ENCODE results near the gene PLA2G12A. TPM values are rescaled to one million over a fixed set of nuclear protein-coding genes. Genes with fewer than 3 reads are reported as not detected.
A peak's percentile ranks its signal among the peaks of the same experiment; 100 is the strongest.

The PLA2G12A gene
- total and polyA plus RNA-seq, 9 of the 15 experiments (the other 6 are each of a cell fraction or from before 2014, with no cell fraction given), result 24.2 to 226 (median 80.5) TPM

DNA sequence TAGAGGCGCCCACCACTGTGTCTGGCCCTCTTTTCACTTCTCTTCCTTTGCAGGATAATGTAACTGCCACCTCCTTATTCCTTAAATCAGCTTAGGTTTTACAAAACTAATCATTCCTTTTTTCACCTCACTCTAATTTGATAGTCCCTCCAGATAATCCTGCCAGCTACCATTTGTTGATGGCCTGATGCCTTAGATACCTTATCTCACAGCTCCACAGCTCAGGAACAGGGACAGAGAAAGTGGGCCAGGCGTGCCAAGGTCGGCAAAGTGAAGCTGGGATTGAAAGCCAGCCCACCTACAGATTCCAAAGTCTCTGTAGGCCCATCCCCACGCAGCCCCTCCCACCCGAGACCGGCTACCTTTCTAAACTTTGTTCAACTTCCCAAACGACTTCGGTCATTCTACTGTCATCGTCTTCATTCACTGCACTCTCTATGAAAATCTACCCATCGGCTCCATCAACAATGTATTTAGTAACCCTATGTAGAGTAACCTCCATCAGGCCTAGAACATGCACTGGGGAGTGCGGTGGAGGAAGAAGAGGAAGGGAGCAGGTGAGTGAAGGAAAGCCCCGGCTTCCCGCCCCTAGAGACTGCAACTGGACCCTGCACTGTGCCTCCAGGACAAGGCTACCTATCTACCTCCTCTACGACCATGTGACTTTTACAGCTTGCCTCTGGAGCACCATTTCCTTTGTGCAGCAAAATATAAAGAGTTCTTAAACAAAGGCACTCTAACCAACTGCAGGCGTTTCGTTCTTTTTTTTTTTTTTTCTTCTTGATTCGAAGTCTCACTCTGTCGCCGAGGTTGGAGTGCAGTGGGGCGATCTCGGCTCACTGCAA is 28.1 kb downstream of the PLA2G12A start (continued):
- no peak for TF ChIP-seq EHMT2 (IDR thresholded peaks at IDR 0.05)
- no peak for TF ChIP-seq ZNF12 (CRISPR knock-in tag; IDR thresholded peaks at IDR 0.05)
- TF ChIP-seq E2F6 (IDR thresholded peaks at IDR 0.05; ENCODE audit: borderline replicate concordance in 1 of 2, extremely low read depth in 1 of 2, insufficient read depth in 1 of 2, insufficient read length in 1 of 2, low read depth in 1 of 2, low read length in 1 of 2, poor library complexity in 1 of 2, severe bottlenecking in 1 of 2), result peak in 1 of 2 experiments; percentile 46
- no peak for TF ChIP-seq NR0B1 (IDR thresholded peaks at IDR 0.05; ENCODE audit: partially characterized antibody)
- TF ChIP-seq BDP1 (IDR thresholded peaks at IDR 0.05; ENCODE audit: insufficient read depth, insufficient read length), result no peak
- TF ChIP-seq KHSRP (IDR thresholded peaks at IDR 0.05), result no peak
- peak; percentile 16 for TF ChIP-seq MEIS2 (IDR thresholded peaks at IDR 0.05; ENCODE audit: partially characterized antibody)
- TF ChIP-seq ARID1B (IDR thresholded peaks at IDR 0.05), result peak; percentile 75
- TF ChIP-seq, protein P1, sequence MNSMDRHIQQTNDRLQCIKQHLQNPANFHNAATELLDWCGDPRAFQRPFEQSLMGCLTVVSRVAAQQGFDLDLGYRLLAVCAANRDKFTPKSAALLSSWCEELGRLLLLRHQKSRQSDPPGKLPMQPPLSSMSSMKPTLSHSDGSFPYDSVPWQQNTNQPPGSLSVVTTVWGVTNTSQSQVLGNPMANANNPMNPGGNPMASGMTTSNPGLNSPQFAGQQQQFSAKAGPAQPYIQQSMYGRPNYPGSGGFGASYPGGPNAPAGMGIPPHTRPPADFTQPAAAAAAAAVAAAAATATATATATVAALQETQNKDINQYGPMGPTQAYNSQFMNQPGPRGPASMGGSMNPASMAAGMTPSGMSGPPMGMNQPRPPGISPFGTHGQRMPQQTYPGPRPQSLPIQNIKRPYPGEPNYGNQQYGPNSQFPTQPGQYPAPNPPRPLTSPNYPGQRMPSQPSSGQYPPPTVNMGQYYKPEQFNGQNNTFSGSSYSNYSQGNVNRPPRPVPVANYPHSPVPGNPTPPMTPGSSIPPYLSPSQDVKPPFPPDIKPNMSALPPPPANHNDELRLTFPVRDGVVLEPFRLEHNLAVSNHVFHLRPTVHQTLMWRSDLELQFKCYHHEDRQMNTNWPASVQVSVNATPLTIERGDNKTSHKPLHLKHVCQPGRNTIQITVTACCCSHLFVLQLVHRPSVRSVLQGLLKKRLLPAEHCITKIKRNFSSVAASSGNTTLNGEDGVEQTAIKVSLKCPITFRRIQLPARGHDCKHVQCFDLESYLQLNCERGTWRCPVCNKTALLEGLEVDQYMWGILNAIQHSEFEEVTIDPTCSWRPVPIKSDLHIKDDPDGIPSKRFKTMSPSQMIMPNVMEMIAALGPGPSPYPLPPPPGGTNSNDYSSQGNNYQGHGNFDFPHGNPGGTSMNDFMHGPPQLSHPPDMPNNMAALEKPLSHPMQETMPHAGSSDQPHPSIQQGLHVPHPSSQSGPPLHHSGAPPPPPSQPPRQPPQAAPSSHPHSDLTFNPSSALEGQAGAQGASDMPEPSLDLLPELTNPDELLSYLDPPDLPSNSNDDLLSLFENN (IDR thresholded peaks at IDR 0.05; ENCODE audit: low read depth in 2 of 2, low read length in 2 of 2), result 0 out of 4 replicates have a peak, but pooled peaks of 1 of the 2 experiments have one; percentile 28
- TF ChIP-seq NCOR1 (IDR thresholded peaks at IDR 0.05), result peak; percentile 50; the same call in 1 of the 2 replicates
- TF ChIP-seq CBFA2T3 (IDR thresholded peaks at IDR 0.05), result peak; percentile 74
- no peak for TF ChIP-seq KLF10 (CRISPR knock-in tag; IDR thresholded peaks at IDR 0.05)
- TF ChIP-seq ZNF282 (CRISPR knock-in tag; IDR thresholded peaks at IDR 0.05), result no peak
- peak; percentile 45; the same call in 1 of the 2 replicates for TF ChIP-seq DPF2 (IDR thresholded peaks at IDR 0.05)
- TF ChIP-seq RFX5 (IDR thresholded peaks at IDR 0.05; ENCODE audit: low read depth, low read length), result no peak
- TF ChIP-seq ELF2 (CRISPR knock-in tag; IDR thresholded peaks at IDR 0.05), result no peak
- peak; percentile 69 for TF ChIP-seq TEAD4 (IDR thresholded peaks at IDR 0.05; ENCODE audit: low read length)
- TF ChIP-seq TEAD4 (CRISPR knock-in tag; IDR thresholded peaks at IDR 0.05; ENCODE audit: borderline replicate concordance), result no peak

All from K562 (cell line).